Activated T-helper 1 cell treated with anti-CD3 and anti-CD28 coated beads, Interleukin-2, amount 50 U/mL, for 16 hours (primary cell): ENCODE measurements around the gene MARCHF3.
"Not testable (repeated sequence)": the region's sequence is repeated elsewhere in the genome, so short reads cannot be mapped to it uniquely, and the experiment has no call there.

Experiments
- DNase-seq, 2 donors: peaks; one replicate each; pipeline ENCODE4 v3.0.0-alpha.2; 2020; ENCODE audit warnings: low read depth in 1 of 2, low spot score in 1 of 2

MARCHF3 gene

DNA sequence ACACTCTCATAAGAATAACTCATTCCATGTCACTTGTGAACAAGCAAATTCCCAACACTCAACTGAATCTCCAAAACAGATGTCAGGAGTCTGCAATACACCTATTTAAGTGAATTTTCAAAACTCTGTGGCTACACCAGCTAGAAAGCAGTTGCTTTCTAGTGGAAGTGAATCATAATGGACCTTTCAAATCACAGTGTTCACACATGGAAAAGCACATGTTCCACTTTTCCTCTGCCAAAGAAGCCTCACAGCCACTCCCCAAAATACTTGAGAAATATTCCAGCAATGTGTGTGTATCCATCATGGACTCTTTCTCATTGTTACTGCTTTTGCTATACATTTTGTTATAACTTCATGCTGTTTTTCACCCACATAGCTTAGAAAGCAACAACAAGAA, 17.4 kb downstream of the MARCHF3 start:
- DNase-seq: no peak

- no peak for DNase-seq
Measured at GRCh38 chr5:127011961-127012644, 18.3 kb downstream of the MARCHF3 start.

DNA sequence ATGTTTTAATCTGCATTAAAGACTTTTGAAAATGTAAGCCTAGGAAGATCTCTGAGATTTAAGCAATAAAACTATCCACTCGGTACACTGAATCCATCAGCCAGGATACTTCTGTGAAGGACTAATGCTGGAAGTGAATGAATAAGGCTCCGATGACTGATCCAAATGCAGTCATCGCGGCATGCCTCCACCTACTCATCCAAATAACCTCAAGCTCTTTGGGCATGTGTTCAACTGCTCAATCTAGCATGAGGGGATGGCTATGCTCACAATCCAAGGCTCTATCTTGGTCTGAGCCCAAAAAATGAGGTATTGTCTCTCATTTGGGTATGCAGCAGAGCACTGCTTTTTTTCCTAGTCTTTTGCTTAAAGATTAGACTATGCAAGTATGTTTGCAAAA, 19.2 kb downstream of the MARCHF3 start:
- no peak for DNase-seq

DNA sequence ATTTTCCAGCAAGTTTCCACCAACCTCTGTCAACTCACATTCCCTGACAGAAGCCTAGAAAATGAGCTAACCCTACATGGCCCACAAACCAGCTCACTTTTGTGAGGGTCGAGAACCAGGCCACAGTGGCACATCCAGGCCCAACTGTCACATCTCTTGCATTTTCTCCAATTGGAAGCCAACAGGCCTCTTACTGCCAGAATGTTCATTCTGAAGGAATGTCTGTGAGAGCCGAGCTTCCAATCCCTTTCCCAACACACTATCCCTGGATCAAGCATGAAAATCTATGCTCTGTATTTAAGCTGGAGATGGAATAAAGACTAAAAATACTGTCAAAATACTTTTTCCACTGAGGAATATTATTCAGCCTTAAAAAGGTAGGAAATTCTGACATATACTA, 20.0 kb downstream of the MARCHF3 start:
- no peak for DNase-seq

DNA sequence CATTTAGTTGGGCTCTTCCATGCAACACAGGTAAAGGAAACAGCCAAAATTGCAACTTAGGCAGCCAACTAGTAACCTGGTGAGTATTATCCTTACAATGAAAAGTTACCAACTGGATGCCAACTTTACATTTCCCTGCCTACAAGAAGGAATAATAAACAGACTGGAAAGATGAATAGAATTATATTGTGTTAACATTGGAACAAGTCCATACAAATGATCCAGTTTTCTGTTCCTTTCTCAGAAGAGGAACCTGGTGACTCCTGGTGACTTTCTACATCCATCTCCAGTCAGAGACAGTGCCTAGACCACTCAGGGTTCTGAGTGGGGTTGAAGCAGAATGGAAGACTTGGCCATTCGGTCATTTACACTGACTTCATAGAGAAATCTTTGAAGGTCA, 20.6 kb downstream of the MARCHF3 start:
- no peak for DNase-seq

DNA sequence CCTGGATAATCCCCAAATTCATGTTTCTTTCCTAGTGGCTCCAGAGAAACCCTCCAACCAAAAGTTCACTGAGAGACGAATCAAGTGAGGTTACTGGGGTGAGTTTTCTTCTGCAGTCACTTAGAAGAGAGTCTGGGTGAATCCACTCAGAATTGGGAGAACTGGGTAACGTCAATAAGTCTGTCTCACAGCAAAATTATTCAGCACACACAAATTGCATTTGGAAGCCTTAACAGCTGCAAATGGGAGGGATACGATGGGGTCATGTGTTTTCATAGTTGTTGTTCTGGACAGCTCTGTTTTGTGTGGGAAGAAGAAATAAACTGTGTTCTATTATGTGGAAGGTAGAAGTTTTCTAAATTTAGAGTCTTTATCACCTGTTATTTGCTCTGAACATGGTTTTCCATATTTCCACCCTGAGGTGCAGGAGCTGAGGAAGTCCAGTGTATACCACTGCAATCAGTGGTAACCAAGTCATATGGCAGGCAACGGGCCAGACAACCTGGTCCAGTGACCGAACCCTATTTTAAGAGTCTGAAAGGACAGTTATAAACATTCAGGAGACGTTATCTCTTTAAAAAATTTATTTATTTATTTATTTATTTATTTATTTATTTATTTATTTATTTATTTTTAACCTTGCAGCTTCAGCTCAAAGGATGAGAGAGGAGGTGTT, 21.9 kb downstream of the MARCHF3 start:
- no peak for DNase-seq

GRCh38 chr5:127007522-127007921, 22.8 kb downstream of the MARCHF3 start:
- DNase-seq: no peak

- no peak for DNase-seq
Measured at GRCh38 chr5:127006744-127007143, 23.6 kb downstream of the MARCHF3 start.

GRCh38 chr5:127005282-127005681, 25.1 kb downstream of the MARCHF3 start:
- DNase-seq: not testable (repeated sequence)

DNA sequence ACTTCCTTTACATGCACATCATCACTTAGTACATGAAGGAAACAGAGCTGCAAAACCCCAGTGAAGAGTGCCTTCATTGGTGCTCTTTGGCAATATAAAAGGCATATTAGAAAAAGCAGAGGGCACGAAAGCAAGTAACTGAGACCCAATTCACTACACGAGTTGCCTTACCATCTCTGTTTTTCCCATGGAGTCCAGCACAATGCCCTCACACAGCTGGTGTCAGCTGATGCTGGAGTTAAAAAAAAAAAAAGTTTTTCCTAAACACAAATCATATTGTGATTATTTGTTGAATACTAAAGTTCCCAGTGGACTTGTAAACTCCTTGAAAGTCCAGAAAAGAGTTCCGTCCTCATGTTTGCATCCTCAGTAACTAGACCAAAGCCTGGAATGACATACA, 25.6 kb downstream of the MARCHF3 start:
- DNase-seq: no peak

DNA sequence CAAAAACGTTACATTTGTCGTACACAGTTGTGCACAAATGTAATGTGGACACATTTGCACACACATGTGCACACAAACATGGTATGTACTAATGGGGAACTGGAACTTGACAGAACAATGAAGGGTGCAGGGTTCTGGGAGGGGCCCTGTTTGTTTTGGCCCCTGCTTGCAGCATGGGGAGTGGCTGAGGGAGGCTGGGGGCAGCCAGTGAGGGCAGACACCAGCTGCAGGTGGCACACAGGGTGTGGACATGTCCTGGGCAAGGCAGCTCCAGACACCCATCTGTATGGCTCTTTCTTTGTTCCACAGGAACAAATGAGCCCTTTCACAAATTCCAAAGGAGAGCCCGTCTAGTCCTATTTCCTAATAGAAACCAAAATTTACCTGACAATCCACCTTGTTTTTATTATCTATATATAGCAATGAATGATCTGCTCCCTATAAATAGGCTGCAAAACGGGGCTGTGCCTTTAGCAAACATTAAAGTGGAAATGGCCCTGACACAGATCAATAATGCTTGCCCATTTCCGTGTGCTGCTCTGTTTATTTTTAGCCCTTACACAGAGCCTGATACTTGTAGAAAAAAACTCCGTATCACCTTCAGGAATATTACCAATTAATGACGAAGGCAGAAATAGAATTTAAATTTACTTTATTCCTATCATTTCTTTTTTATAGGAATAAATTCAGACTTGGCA, 26.4 kb downstream of the MARCHF3 start:
- DNase-seq: no peak

DNA sequence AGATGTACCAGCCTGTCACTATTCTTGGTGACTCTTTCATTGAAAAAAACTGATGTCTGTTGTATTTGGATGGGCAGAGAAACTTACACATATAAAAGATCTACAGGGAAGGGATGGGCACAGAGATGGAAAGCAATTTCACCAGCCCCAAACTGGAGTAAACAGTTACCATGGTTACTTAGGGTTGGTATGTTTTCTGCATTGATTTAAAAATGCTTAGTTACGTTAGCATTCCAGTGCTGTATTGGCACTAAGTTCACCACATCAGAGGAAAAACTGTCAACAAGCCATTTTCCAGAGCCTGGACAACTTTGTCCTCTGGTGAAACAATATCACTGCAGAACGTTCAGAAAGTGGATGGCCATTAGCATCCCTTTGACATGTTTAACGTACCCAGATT, 28.0 kb downstream of the MARCHF3 start:
- no peak for DNase-seq

- no peak for DNase-seq
Measured at GRCh38 chr5:127001621-127002296, 28.6 kb downstream of the MARCHF3 start.

DNA sequence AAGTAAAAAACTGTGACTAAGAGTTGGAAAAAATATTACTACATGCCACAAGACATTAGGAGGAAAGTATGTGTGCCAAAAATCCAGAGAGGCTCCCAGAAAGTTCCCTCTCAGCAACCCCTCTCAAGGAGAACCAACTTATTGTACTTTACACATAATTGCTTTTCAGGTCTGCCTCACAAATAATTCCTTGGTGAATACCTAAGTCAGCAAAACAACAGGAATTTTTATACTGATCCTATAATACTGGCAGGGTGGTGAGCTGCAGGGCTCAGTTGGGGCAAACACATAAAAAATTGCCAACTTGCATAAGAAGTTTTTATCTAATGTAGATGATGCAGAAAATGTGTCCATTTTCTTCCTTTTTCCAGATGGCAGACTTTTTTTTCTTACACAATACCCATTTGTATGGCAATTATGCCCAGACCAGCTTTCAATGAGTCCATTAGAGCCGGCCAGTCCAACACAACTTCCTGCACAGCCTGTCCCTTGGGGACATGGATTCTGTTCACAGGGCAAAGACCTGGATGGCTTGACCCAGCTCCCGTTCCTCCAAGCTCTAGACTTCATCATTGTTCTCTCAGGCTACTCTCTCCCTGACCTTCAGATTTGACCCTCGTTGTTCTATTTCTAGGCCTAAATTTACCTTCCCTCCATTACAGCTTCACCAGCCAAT, 31.3 kb downstream of the MARCHF3 start:
- no peak for DNase-seq

- no peak for DNase-seq
Measured at GRCh38 chr5:126998201-126998631, 32.1 kb downstream of the MARCHF3 start.

DNA sequence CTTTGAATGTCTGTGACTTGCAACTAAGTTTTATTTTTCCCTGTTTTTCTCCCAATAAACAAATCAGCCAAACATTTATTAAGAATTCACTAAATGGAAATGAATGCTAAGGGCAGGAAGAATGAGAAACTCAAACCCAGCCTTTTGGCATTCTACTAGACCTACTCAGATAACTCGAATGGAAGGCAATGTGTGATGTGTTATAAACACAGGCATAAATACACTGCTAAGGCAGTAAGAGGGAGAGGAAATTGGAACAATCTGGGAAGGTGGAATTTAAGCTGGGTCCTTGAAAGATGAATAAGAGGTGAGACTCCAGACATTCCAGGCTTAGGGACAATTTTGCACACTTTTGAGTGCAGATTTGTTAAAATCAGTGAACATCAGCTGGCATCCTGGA, 34.7 kb downstream of the MARCHF3 start:
- DNase-seq: no peak

DNA sequence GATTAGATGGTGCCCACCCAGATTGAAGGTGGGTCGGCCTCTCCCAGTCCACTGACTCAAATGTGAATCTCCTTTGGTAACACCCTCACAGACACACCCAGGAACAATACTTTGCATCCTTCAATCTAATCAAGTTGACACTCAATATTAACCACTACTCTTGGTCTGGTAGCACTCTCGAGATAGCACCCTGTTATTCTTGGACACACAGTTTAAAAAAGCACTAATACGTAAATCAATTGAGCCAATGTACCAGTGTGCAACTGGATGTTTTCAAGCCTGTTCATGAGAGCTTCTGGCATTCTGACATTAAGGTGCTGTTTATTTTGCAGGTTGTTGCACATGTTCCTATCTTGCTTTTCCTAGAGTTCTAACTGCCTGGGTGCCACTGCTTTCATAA, 35.3 kb downstream of the MARCHF3 start:
- DNase-seq: no peak

- no peak for DNase-seq
Measured at GRCh38 chr5:126994485-126994884, 35.9 kb downstream of the MARCHF3 start.

DNA sequence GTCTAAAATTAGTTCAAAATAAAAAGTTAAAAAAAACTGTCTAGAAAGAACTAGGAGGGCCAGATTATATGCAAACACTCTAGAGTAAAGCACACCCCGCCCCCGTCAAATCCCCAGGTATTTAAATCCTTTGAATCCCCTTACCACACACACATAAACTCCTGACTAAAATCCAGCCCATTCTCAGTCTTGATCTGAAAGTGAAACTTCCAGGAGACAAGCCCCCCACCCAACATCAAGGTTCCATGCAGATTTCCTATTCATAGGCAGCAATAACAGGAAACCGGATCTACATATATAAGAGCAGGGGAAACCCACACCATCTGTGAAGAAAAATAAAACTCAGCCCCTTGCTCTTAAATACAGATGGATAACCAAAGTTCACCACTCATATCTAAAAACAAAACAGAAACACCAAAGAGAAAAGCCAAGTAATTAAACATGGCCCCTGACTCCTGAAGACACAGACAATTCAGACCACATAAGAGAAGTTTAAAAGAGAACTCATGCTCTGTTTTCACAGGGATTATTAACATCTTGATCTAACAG, 42.3 kb downstream of the MARCHF3 start:
- DNase-seq: no peak

GRCh38 chr5:126987271-126987899, 43.0 kb downstream of the MARCHF3 start:
- no peak for DNase-seq
